HEK293 (cell line): ENCODE data around the gene ANO8.
A peak's percentile ranks its signal among the peaks of the same experiment; 100 is the strongest.

Experiments
- ATF2 ChIP-seq: fragments of 450-650 bp; formaldehyde crosslinking; IDR thresholded peaks from 2 replicates; pipeline ENCODE4 v1.5.1; 2016; ENCODE audit warnings: missing biosample characterization, missing genetic modification characterization, low read depth
- HOXD13 ChIP-seq: sonication (generic); formaldehyde crosslinking; IDR thresholded peaks from 2 replicates; pipeline ENCODE4 v1.8.0; 2022; ENCODE audit warnings: missing genetic modification reagents, borderline replicate concordance
- INSM2 ChIP-seq: fragments of 450-650 bp; formaldehyde crosslinking; IDR thresholded peaks from 2 replicates; pipeline ENCODE4 v1.5.1; 2016; ENCODE audit warnings: missing biosample characterization, missing genetic modification characterization
- RBAK ChIP-seq: fragments of 450-650 bp; formaldehyde crosslinking; IDR thresholded peaks from 2 replicates; pipeline ENCODE4 v1.5.1; 2016; ENCODE audit warnings: missing biosample characterization, missing genetic modification characterization
- TCF7L2 ChIP-seq: IDR thresholded peaks from 2 replicates; pipeline ENCODE4 v1.6.1; 2011; ENCODE audit warnings: low read depth, mild to moderate bottlenecking, inconsistent platforms, low read length, moderate library complexity, borderline replicate concordance
- YY2 ChIP-seq: fragments of 450-650 bp; formaldehyde crosslinking; IDR thresholded peaks from 2 replicates; pipeline ENCODE4 v1.5.1; 2016; ENCODE audit warnings: missing biosample characterization, missing genetic modification characterization
- ZBTB20 ChIP-seq: fragments of 450-650 bp; formaldehyde crosslinking; IDR thresholded peaks from 2 replicates; pipeline ENCODE4 v1.5.1; 2016; ENCODE audit warnings: missing biosample characterization, missing genetic modification characterization
- ZNF138 ChIP-seq: fragments of 450-650 bp; formaldehyde crosslinking; IDR thresholded peaks from 2 replicates; pipeline ENCODE4 v1.5.1; 2016; ENCODE audit warnings: missing biosample characterization, missing genetic modification characterization, borderline replicate concordance
- ZNF16 ChIP-seq: fragments of 450-650 bp; formaldehyde crosslinking; IDR thresholded peaks from 2 replicates; pipeline ENCODE4 v1.5.1; 2016; ENCODE audit warnings: low read depth, missing biosample characterization, missing genetic modification characterization
- ZNF184 ChIP-seq: fragments of 450-650 bp; IDR thresholded peaks from 2 replicates; pipeline ENCODE4 v1.5.1; 2018; ENCODE audit warnings: missing biosample characterization, mild to moderate bottlenecking, missing genetic modification characterization
- ZNF214 ChIP-seq: fragments of 450-650 bp; formaldehyde crosslinking; IDR thresholded peaks from 2 replicates; pipeline ENCODE4 v1.5.1; 2017; ENCODE audit warnings: missing biosample characterization, mild to moderate bottlenecking, missing genetic modification characterization, borderline replicate concordance
- ZNF280C ChIP-seq: fragments of 450-650 bp; formaldehyde crosslinking; IDR thresholded peaks from 2 replicates; pipeline ENCODE4 v1.5.1; 2016; ENCODE audit warnings: missing biosample characterization, missing genetic modification characterization
- ZNF292 ChIP-seq: fragments of 450-650 bp; formaldehyde crosslinking; IDR thresholded peaks from 2 replicates; pipeline ENCODE4 v1.5.1; 2016; ENCODE audit warnings: low read depth, missing biosample characterization, missing genetic modification characterization, borderline replicate concordance
- ZNF391 ChIP-seq: fragments of 450-650 bp; formaldehyde crosslinking; IDR thresholded peaks from 2 replicates; pipeline ENCODE4 v1.5.1; 2016; ENCODE audit warnings: low read depth, missing biosample characterization, missing genetic modification characterization, borderline replicate concordance
- ZNF404 ChIP-seq: fragments of 450-650 bp; formaldehyde crosslinking; IDR thresholded peaks from 2 replicates; pipeline ENCODE4 v1.5.1; 2017; ENCODE audit warnings: missing biosample characterization, missing genetic modification characterization
- ZNF501 ChIP-seq: fragments of 450-650 bp; formaldehyde crosslinking; IDR thresholded peaks from 2 replicates; pipeline ENCODE4 v1.5.1; 2016; ENCODE audit warnings: missing biosample characterization, missing genetic modification characterization
- ZNF510 ChIP-seq: fragments of 450-650 bp; formaldehyde crosslinking; IDR thresholded peaks from 2 replicates; pipeline ENCODE4 v1.5.1; 2018; ENCODE audit warnings: mild to moderate bottlenecking, missing genetic modification characterization, missing biosample characterization; ENCODE audit not compliant: insufficient replicate concordance
- ZNF514 ChIP-seq: fragments of 450-650 bp; formaldehyde crosslinking; IDR thresholded peaks from 2 replicates; pipeline ENCODE4 v1.5.1; 2016; ENCODE audit warnings: missing biosample characterization, missing genetic modification characterization
- ZNF555 ChIP-seq: fragments of 450-650 bp; formaldehyde crosslinking; conservative IDR thresholded peaks from 2 replicates; pipeline ENCODE4 v1.5.1; 2017; ENCODE audit warnings: missing biosample characterization, mild to moderate bottlenecking, missing genetic modification characterization, inconsistent platforms
- ZNF610 ChIP-seq: fragments of 450-650 bp; formaldehyde crosslinking; IDR thresholded peaks from 2 replicates; pipeline ENCODE4 v1.5.1; 2016; ENCODE audit warnings: missing biosample characterization, missing genetic modification characterization, borderline replicate concordance
- ZNF785 ChIP-seq: fragments of 450-650 bp; formaldehyde crosslinking; IDR thresholded peaks from 2 replicates; pipeline ENCODE4 v1.5.1; 2016; ENCODE audit warnings: missing biosample characterization, missing genetic modification characterization
- ZNF792 ChIP-seq: fragments of 450-650 bp; formaldehyde crosslinking; IDR thresholded peaks from 2 replicates; pipeline ENCODE4 v1.5.1; 2016; ENCODE audit warnings: missing biosample characterization, missing genetic modification characterization
- ZSCAN18 ChIP-seq: fragments of 450-650 bp; formaldehyde crosslinking; IDR thresholded peaks from 2 replicates; pipeline ENCODE4 v1.5.1; 2016; ENCODE audit warnings: missing biosample characterization, missing genetic modification characterization
- TF ChIP-seq, protein P1 (sequence below): fragments of 450-650 bp; formaldehyde crosslinking; IDR thresholded peaks from 2 replicates; pipeline ENCODE4 v1.5.1; 2016; ENCODE audit warnings: missing biosample characterization, missing genetic modification characterization
- TF ChIP-seq, protein P2 (sequence below): fragments of 450-650 bp; formaldehyde crosslinking; IDR thresholded peaks from 2 replicates; pipeline ENCODE4 v1.5.1; 2016; ENCODE audit warnings: missing biosample characterization, missing genetic modification characterization
- TF ChIP-seq, protein P3 (sequence below): sonication (generic); formaldehyde crosslinking; IDR thresholded peaks from 2 replicates; pipeline ENCODE4 v1.8.1; 2022; ENCODE audit warnings: mild to moderate bottlenecking, moderate library complexity, missing genetic modification reagents
- TF ChIP-seq, protein P4 (sequence below): fragments of 450-650 bp; formaldehyde crosslinking; IDR thresholded peaks from 2 replicates; pipeline ENCODE4 v1.5.1; 2016; ENCODE audit warnings: missing biosample characterization, missing genetic modification characterization

Gene ANO8

GRCh38 chr19:17334414-17335409, at the start of gene ANO8 (continued):
- TF ChIP-seq, protein P1, sequence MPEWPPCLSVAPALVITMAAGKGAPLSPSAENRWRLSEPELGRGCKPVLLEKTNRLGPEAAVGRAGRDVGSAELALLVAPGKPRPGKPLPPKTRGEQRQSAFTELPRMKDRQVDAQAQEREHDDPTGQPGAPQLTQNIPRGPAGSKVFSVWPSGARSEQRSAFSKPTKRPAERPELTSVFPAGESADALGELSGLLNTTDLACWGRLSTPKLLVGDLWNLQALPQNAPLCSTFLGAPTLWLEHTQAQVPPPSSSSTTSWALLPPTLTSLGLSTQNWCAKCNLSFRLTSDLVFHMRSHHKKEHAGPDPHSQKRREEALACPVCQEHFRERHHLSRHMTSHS (tag by site-specific recombination), result no peak
- TF ChIP-seq ZSCAN18 (peak; percentile 89), ZBTB20 (tag by site-specific recombination) (peak; percentile 76), ZNF510 (tag by site-specific recombination) (no peak), INSM2 (tag by site-specific recombination) (peak; percentile 95), ZNF214 (tag by site-specific recombination) (no peak), ZNF501 (tag by site-specific recombination) (peak; percentile 93), ZNF514 (tag by site-specific recombination) (no peak), TCF7L2 (no peak), ZNF610 (tag by site-specific recombination) (peak; percentile 90), RBAK (tag by site-specific recombination) (peak; percentile 50; the same call in 1 of the 2 replicates), ZNF785 (tag by site-specific recombination) (peak; percentile 73), ZNF404 (no peak), ZNF280C (tag by site-specific recombination) (no peak), ZNF555 (no peak), ZNF16 (tag by site-specific recombination) (no peak), ZNF138 (tag by site-specific recombination) (no peak), ZNF292 (tag by site-specific recombination) (no peak), HOXD13 (no peak), ZNF184 (peak; percentile 97), ZNF391 (tag by site-specific recombination) (peak; percentile 99), YY2 (tag by site-specific recombination) (peak; percentile 68; the same call in 1 of the 2 replicates), ATF2 (tag by site-specific recombination) (peak; percentile 94), ZNF792 (tag by site-specific recombination) (peak; percentile 93)
- TF ChIP-seq, protein P2, sequence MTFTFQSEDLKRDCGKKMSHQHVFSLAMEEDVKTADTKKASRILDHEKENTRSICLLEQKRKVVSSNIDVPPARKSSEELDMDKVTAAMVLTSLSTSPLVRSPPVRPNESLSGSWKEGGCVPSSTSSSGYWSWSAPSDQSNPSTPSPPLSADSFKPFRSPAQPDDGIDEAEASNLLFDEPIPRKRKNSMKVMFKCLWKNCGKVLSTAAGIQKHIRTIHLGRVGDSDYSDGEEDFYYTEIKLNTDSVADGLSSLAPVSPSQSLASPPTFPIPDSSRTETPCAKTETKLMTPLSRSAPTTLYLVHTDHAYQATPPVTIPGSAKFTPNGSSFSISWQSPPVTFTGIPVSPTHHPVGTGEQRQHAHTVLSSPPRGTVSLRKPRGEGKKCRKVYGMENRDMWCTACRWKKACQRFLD (tag by site-specific recombination), result no peak
- TF ChIP-seq, protein P3, sequence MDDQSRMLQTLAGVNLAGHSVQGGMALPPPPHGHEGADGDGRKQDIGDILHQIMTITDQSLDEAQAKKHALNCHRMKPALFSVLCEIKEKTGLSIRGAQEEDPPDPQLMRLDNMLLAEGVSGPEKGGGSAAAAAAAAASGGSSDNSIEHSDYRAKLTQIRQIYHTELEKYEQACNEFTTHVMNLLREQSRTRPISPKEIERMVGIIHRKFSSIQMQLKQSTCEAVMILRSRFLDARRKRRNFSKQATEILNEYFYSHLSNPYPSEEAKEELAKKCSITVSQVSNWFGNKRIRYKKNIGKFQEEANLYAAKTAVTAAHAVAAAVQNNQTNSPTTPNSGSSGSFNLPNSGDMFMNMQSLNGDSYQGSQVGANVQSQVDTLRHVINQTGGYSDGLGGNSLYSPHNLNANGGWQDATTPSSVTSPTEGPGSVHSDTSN (CRISPR knock-in tag), result peak; percentile 92
- TF ChIP-seq, protein P4, sequence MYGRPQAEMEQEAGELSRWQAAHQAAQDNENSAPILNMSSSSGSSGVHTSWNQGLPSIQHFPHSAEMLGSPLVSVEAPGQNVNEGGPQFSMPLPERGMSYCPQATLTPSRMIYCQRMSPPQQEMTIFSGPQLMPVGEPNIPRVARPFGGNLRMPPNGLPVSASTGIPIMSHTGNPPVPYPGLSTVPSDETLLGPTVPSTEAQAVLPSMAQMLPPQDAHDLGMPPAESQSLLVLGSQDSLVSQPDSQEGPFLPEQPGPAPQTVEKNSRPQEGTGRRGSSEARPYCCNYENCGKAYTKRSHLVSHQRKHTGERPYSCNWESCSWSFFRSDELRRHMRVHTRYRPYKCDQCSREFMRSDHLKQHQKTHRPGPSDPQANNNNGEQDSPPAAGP (tag by site-specific recombination), result peak; percentile 99
